ENCODE measurements around the gene GSS. TPM values are rescaled to one million over a fixed set of nuclear protein-coding genes. Genes with fewer than 3 reads are reported as not detected.
A peak's percentile ranks its signal among the peaks of the same experiment; 100 is the strongest.

The GSS gene
- total RNA-seq, 1 donor from 2014 or later: 72.5 TPM

DNA sequence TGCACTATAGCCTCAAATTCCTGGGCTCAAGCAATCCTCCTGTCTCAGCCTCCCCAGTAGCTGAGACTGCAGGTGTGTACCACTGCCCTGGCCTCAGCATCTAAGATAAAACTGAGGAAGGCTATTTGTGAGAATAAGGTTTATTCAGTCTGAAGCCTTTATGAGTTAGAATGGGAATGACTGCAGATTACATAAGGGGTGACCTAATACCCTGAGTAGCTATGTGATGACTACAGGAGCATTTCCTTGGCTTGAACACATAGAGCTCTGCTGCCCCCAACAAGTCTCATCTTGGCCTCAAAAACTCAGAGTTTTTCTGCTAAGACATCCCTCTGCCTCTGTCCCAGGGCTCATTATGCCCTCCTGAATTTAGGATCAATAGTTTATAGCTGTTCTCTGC, 7.6 kb downstream of the GSS start:
- no peaks in the 10 kb centered on the region for H3K4me1 Mint-ChIP-seq (ENCODE audit: low read depth)

DNA sequence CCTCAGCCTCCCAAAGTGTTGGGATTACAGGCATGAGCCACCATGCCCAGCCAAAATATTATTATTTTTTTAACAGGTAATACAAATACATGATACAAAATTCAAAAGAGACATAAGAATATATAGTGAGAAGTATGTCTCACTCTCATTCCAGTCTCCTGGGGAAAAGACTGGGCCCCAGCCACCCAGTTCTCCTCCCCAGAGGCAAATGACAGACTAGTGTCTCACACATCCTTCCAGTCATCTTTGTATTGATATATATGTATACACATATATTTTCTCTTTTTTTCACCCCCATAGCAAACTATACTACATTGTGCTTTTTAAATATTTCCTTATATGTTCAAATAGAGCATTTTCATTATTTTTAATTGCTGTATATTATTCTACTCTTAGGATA, 8.3 kb downstream of the GSS start:
- H3K36me3 Mint-ChIP-seq (ENCODE audit: insufficient read depth): peaks cover 21% of the 10 kb centered on the region
- TF ChIP-seq CTCF (IDR thresholded peaks at IDR 0.05; ENCODE audit: unreplicated experiment): no peak
- DNase-seq (ENCODE audit: low spot score, unreplicated experiment): no peak
- no peaks in the 10 kb centered on the region for H3K27me3 Mint-ChIP-seq
- H3K27ac Mint-ChIP-seq: no peak overlapping the region
- no peak overlapping the region for H3K4me3 Mint-ChIP-seq (ENCODE audit: low read depth)
- H3K4me1 Mint-ChIP-seq (ENCODE audit: low read depth): no peaks in the 10 kb centered on the region
- no peaks in the 10 kb centered on the region for H3K9me3 Mint-ChIP-seq (ENCODE audit: low read depth)

More for the DNA sequence above, 7.6 kb downstream of the GSS start:
- no peak for TF ChIP-seq CTCF (IDR thresholded peaks at IDR 0.05; ENCODE audit: unreplicated experiment)
- peak overlapping the region; percentile 43 for H3K27ac Mint-ChIP-seq
- H3K27me3 Mint-ChIP-seq: no peaks in the 10 kb centered on the region
- H3K9me3 Mint-ChIP-seq (ENCODE audit: low read depth): no peaks in the 10 kb centered on the region
- H3K36me3 Mint-ChIP-seq (ENCODE audit: insufficient read depth): peaks cover 19% of the 10 kb centered on the region
- H3K4me3 Mint-ChIP-seq (ENCODE audit: low read depth): no peak overlapping the region
- no peak for DNase-seq (ENCODE audit: low spot score, unreplicated experiment)

GRCh38 chr20:34946661-34947060, 8.9 kb downstream of the GSS start:
- Mint-ChIP-seq H3K9me3 (ENCODE audit: low read depth) (no peaks in the 10 kb centered on the region), H3K36me3 (ENCODE audit: insufficient read depth) (peaks cover 21% of the 10 kb centered on the region), H3K27me3 (no peaks in the 10 kb centered on the region), H3K27ac (peak overlapping the region; percentile 7), H3K4me1 (ENCODE audit: low read depth) (no peaks in the 10 kb centered on the region), H3K4me3 (ENCODE audit: low read depth) (no peak overlapping the region)
- TF ChIP-seq CTCF (IDR thresholded peaks at IDR 0.05; ENCODE audit: unreplicated experiment): no peak
- DNase-seq (ENCODE audit: low spot score, unreplicated experiment): no peak

GRCh38 chr20:34945315-34946077, 10.1 kb downstream of the GSS start:
- H3K27ac Mint-ChIP-seq: no peak overlapping the region
- TF ChIP-seq CTCF (IDR thresholded peaks at IDR 0.05; ENCODE audit: unreplicated experiment): no peak
- H3K36me3 Mint-ChIP-seq (ENCODE audit: insufficient read depth): peaks cover 24% of the 10 kb centered on the region
- H3K4me3 Mint-ChIP-seq (ENCODE audit: low read depth): no peak overlapping the region
- no peaks in the 10 kb centered on the region for H3K9me3 Mint-ChIP-seq (ENCODE audit: low read depth)
- no peaks in the 10 kb centered on the region for H3K27me3 Mint-ChIP-seq
- H3K4me1 Mint-ChIP-seq (ENCODE audit: low read depth): no peaks in the 10 kb centered on the region
- no peak for DNase-seq (ENCODE audit: low spot score, unreplicated experiment)

GRCh38 chr20:34943808-34944567, 11.6 kb downstream of the GSS start:
- no peak for TF ChIP-seq CTCF (IDR thresholded peaks at IDR 0.05; ENCODE audit: unreplicated experiment)
- no peak for DNase-seq (ENCODE audit: low spot score, unreplicated experiment)
- no peaks in the 10 kb centered on the region for H3K9me3 Mint-ChIP-seq (ENCODE audit: low read depth)
- no peak overlapping the region for H3K4me3 Mint-ChIP-seq (ENCODE audit: low read depth)
- no peak overlapping the region for H3K27ac Mint-ChIP-seq
- no peaks in the 10 kb centered on the region for H3K27me3 Mint-ChIP-seq
- H3K36me3 Mint-ChIP-seq (ENCODE audit: insufficient read depth): peaks cover 15% of the 10 kb centered on the region
- H3K4me1 Mint-ChIP-seq (ENCODE audit: low read depth): no peaks in the 10 kb centered on the region

All from progenitor cell of endocrine pancreas (in vitro differentiated cells).